D721Med (cell line): ENCODE measurements around the gene LRRC37A2.
"Not testable (repeated sequence)": the region's sequence is repeated elsewhere in the genome, so short reads cannot be mapped to it uniquely, and the experiment has no call there.

Experiments
- DNase-seq: peaks from one replicate; pipeline ENCODE4 v3.0.0; 2011; ENCODE audit warnings: low spot score; ENCODE audit not compliant: insufficient read length
- FAIRE-seq: peaks from 2 replicates; lab custom pipeline; 2011; peaks lifted over from hg19 to GRCh38; lab: Jason Lieb, UNC

The LRRC37A2 gene

DNA sequence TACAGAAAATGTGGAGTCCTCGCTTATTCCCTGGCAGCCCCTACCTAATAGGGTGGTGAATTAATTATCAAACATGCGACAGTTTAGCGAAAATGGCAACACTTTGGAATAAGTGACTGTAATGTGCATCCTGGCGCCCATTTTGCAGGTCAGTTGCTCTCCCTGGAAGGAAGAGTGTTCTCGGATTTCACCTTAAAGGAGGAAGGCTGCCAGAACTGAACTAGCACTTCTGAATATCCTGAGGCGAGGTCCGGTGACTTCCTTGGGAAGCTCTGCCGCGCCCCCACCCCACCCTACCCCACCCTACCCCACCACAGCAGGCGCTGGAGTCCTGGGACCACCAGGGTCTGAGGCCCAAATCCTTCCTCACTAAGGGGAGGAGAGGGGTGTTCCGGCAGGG lies at the start of gene LRRC37A2:
Gene LRRC37A2 (plus strand): TSS at position 301 of the 400 bp plus-strand sequence. CDS start 245 bp downstream, outside the sequence.
- DNase-seq, FAIRE-seq: not testable (repeated sequence)

- DNase-seq, FAIRE-seq: not testable (repeated sequence)
Measured at GRCh38 chr17:46467618-46468017, 44.6 kb upstream of the LRRC37A2 start.

- FAIRE-seq, DNase-seq: not testable (repeated sequence)
Measured at GRCh38 chr17:46474489-46474888, 37.8 kb upstream of the LRRC37A2 start.

DNA sequence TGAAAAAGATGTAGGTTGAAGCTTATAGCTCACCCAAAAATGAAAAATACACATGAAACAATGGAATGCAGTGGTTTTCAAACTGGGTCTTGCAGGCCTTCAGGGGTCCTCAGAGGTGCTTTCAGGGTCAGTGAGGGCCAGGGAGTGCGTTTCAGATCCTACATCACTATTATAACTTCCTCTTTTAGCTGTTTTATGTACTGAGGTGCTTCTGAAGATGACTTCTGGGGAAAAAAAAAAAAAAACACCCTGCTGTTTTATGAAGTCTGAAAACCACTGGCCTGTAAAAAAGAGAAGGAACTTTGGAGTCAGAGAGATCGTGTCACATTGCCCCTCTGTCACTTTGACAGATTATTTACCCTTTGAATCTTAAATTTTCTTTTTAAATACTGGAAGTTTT lies 36.7 kb upstream of the LRRC37A2 start:
- FAIRE-seq, DNase-seq: not testable (repeated sequence)

- peak; percentile 41 for FAIRE-seq
- not testable (repeated sequence) for DNase-seq
Measured at GRCh38 chr17:46478823-46479222, 33.4 kb upstream of the LRRC37A2 start.

GRCh38 chr17:46481310-46481709 lies 31.0 kb upstream of the LRRC37A2 start:
- DNase-seq: not testable (repeated sequence)
- FAIRE-seq: peak; percentile 25

DNA sequence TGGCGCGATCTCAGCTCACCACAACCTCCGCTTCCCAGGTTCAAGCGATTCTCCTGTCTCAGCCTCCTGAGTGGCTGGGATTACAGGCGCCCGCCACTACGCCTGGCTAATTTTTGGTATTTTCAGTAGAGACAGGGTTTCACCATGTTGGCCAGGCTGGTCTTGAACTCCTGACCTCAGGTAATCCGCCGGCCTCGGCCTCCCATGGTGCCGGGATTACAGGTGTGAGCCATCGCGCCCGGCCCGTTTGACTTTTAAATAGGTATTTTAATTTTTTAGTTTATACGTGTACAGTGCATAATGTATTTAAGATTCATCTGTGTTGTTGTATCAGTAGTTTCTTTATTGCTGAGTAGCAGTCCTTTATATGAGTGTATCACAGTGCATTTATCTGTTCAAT lies 20.2 kb upstream of the LRRC37A2 start:
- not testable (repeated sequence) for DNase-seq, FAIRE-seq

DNA sequence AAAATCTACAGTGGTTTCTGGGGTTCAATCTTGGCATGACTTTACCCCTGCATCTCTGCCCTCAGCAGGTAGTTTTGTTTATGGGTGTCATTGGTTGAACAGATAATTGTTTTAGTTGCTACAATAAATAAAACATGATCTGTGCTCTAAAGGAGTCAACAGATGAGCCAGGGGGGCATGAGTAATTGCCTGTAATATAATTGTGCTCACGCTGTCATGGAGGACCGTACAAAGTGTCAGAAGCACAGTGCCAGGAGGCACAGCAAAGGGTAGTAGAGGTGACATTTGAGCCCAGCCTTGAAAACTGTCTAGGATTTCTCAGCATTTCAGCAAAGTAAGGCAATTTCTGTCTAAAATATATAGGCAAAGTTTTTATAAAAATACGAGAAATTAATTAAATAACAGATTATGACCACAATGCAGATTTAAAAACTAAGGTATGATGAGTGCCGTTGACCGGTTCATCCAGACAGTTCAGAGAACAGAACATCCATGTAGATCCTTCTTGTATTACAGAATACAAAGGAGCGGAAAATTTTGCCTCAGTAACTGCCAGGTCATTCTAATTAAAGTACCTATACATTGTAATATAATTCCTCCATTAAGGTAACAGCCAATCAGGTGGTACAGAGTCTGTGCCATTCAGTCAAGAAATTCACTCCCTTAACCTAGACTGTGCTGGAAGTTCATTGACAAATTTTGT lies 12.7 kb upstream of the LRRC37A2 start:
- DNase-seq, FAIRE-seq: not testable (repeated sequence)

DNA sequence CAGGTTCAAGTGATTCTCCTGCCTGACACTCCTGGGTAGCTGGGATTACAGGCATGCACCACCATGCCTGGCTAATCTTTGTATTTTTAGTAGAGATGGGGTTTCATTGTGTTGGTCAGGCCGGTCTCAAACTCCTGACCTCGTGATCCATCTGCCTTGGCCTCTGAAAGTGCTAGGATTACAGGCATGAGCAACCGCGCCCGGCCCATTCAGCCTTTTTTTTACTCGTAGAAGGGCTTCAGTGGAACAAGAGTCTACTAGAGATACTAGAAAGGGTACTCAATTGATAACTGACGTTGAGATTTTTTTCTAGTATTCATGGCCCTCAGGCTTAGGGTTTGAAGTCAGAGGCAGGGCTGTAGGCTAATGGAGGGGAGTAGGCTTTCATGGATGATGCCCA lies 6.4 kb upstream of the LRRC37A2 start:
- not testable (repeated sequence) for DNase-seq, FAIRE-seq

DNA sequence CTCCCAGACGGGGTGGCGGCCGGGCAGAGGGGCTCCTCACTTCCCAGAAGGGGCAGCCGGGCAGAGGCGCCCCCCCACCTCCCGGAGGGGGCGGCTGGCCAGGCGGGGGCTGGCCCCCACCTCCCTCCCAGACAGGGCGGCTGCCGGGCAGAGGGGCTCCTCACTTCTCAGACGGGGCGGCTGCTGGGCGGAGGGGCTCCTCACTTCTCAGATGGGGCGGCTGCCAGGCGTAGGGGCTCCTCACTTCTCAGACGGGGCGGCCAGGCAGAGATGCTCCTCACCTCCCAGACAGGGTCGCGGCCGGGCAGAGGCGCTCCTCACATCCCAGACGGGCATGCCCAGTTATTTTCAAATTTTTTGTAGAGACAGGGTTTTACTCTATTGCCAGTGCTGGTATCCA lies 22.4 kb downstream of the LRRC37A2 start:
- not testable (repeated sequence) for FAIRE-seq, DNase-seq

- not testable (repeated sequence) for DNase-seq, FAIRE-seq
Measured at GRCh38 chr17:46548607-46549006, 36.3 kb downstream of the LRRC37A2 start.

DNA sequence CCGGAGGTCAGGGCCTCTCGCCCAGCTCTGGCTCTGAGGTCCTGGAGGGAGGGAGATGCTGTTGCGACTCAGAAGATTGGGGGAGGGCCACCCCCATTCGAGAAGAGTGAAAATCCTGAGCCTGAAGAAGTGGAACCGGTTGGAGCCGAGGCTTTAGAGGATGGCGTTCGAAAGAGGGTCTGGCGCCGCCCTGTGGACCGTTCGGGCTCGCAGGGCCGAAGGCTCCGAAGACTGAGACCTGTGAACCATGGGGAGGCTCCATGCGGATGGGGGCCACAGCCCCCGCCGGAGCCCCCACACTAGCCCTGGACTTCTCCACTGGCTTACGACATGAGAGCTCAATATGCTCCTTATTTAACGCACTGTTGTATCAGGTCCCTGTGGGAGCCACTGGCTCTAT lies 46.9 kb downstream of the LRRC37A2 start:
- not testable (repeated sequence) for FAIRE-seq, DNase-seq

DNA sequence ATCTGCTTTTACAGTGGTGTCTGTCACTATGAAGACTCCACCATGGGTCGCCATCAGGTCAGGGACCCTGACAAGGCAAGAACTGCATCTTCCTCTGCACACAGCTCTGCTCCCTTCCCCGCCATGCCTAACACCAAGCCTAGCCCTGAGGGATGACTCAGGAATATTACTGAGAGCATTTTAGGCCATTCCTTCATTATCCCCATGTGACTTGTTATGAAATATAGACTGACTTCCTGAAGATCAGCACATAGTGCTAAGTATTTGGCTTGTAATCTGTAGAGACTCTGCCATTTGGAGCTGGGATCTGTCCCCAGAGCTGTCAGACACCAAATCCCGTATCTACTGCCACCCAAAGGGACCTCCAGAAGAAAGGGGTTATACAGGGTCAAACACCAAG lies 47.8 kb downstream of the LRRC37A2 start:
- DNase-seq, FAIRE-seq: not testable (repeated sequence)

DNA sequence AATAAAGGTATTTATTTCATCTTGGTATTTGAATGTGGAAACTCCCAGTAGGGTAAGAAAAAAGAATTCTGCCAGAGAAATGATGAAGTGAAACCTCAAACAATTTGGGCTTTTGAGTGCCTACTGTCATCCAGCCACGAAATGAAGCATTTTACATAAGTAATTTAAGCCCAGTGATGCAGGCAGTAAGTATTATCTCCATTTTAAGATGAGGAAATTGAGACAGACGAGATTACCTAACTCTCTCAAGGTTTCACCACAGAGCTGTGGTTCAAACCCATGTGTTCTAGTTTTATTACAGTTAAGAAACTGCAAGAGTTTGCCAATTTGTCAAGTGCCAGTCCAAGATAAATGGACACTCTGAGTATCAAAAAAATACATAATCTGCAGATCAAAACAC lies 54.0 kb downstream of the LRRC37A2 start:
- not testable (repeated sequence) for FAIRE-seq, DNase-seq

DNA sequence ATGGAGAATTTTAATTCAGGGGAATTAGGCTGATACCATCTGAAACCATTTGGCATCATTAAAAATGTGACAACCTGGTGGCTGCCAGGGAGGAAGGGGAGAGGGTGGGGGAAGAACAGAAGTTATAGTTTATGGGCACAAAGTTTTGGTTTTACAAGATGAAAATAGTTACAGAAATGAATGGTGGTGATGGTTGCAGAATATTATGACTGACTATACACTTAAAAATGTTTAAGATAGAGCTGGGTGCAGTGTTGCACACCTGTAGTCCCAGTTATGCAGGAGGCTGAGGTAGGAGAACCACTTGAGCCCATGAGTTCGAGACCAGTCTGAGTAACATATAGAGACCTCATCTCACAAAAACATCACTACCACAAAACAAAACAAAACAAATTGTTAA lies 54.7 kb downstream of the LRRC37A2 start:
- not testable (repeated sequence) for FAIRE-seq, DNase-seq

GRCh38 chr17:46571796-46572195 lies 59.5 kb downstream of the LRRC37A2 start:
- not testable (repeated sequence) for DNase-seq
- FAIRE-seq: peak; percentile 70

DNA sequence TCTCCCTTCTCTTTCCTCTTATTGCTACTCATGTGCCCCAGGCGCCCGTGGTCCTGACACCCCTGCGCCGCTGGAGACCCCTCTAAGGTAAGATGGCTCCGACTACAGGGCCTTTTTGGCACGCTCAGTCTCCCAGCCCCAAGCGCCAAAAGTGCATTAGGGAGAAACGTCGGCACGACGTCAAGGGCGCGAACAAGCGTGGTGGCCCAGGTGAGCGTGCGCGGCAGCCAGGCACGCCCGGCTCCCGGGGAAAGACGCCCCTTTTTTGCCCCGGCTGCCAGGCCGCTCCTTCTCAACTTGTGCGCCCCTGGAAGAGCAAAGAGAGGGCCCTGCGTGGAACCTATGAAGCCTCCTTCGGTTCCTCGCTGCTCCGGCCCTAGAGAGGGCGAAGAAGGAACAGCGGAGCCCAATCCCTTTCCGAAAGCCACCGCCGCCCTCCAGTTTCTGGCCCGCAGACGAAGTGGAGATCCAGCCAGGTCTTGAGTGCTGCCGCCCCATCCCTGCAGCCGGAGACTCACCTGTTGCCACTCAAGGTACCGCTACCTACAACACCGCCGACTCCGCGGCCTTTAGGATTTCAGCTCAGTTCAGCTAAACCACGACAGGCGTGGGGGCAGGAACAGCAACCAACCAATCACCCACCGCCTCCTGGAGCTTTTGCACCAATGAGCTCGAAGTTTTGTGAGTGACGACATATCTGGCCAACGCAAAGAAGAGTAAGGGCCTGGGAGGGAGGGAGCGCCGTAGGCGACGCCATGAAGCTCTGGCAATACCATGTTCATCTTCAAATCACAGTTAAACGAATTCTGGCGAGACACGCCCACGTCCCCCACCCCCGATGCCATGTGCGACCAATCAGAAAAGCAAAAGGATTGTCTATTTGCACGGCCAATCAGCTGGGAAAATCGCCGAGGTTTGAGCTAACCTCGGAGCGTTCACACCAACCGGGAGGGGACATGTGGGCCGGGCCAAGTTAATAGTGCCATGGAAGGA lies 67.1 kb downstream of the LRRC37A2 start, which contains the start of gene ARL17A:
Gene ARL17A (minus strand): TSS at position 609 of the 993 bp plus-strand sequence. CDS start 3,369 bp downstream, outside the sequence.
- peak; percentile 84 for FAIRE-seq
- DNase-seq: not testable (repeated sequence)

DNA sequence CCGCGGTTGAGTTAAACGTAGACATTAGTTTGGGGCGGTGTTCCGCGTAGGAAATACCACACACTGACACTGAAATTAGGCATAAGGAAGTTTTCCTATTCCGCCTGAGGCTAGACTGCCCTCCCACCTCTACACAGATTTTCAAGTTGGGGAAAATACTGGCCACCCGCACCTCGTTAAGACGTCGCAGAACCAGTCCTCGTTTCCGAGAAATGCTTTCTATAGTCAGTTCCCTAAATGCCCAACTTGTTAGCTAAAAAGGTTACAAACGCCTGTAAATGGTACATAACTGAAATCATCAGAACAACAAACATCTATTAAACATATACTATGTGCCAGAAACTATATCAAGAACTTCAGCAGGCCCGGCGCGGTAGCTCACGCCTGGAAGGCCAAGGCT lies 67.8 kb downstream of the LRRC37A2 start:
- FAIRE-seq, DNase-seq: not testable (repeated sequence)

- not testable (repeated sequence) for FAIRE-seq, DNase-seq
Measured at GRCh38 chr17:46585444-46585843, 73.2 kb downstream of the LRRC37A2 start.
